ENCODE data around the gene IL34.

DNA sequence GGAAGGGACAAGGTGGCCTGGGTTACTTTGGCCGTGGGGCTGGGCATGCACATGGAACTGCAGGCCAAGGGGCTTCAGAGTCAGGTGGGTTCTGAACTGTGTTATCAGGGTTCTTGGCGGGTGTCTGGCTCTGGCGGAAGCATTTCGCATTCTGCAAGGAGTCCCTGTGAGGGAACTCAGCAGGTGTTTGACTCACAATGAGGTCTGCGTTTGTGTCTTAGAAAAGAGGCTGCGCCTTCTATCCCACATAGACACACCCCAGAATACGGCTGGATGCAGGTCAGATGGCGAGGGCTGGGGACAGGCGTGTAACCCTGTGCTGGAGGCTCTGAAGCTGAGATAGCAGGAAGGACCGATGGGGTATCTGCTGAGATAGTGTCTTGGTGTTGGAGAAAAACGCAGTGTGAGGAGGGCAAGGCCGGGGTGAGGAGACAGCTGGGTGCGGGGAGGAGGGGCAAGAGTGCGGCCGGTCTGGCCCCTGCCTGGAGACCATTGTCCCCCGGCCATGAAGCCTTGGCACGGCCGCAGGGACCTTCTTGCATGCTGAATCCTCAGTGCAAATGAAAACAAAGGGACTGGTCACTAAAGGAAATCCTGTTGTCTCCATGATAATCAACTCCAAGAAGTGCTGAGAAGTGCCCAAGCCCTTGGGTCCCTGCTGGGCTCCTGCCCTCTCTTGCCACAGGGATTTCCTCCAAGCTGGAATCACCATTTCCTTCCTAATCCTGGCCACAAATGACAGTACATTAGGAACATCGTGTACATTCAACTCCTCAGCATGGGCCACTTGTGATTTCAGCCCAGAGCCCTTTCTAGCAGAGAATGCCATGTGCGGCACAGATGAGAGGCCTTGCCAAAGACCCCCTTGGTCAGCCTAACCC lies 62.2 kb downstream of the IL34 start:
- TF ChIP-seq CTCF (IDR thresholded peaks at IDR 0.05) (no peak), USF2 (IDR thresholded peaks at IDR 0.05; ENCODE audit: borderline replicate concordance, low read depth, low read length) (no peak), TEAD4 (IDR thresholded peaks at IDR 0.05; ENCODE audit: borderline replicate concordance, insufficient read depth) (no peak), POLR2AphosphoS5 (IDR thresholded peaks at IDR 0.05; ENCODE audit: low read depth, low read length) (no peak), EZH2phosphoT487 (IDR thresholded peaks at IDR 0.05; ENCODE audit: borderline replicate concordance, low read depth) (no peak), RAD21 (IDR thresholded peaks at IDR 0.05; ENCODE audit: low read length) (no peak), FOXM1 (IDR thresholded peaks at IDR 0.05; ENCODE audit: low read depth) (no peak), NRF1 (IDR thresholded peaks at IDR 0.05; ENCODE audit: low read depth, low read length) (no peak), USF1 (IDR thresholded peaks at IDR 0.05; ENCODE audit: borderline replicate concordance, low read depth) (no peak), EP300 (IDR thresholded peaks at IDR 0.05; ENCODE audit: borderline replicate concordance in 1 of 2, low read depth in 1 of 2, low read length in 1 of 2) (no peak), RCOR1 (IDR thresholded peaks at IDR 0.05; ENCODE audit: low read length) (no peak), SMC3 (IDR thresholded peaks at IDR 0.05; ENCODE audit: low read depth, low read length) (no peak)
- TF ChIP-seq, protein P1, sequence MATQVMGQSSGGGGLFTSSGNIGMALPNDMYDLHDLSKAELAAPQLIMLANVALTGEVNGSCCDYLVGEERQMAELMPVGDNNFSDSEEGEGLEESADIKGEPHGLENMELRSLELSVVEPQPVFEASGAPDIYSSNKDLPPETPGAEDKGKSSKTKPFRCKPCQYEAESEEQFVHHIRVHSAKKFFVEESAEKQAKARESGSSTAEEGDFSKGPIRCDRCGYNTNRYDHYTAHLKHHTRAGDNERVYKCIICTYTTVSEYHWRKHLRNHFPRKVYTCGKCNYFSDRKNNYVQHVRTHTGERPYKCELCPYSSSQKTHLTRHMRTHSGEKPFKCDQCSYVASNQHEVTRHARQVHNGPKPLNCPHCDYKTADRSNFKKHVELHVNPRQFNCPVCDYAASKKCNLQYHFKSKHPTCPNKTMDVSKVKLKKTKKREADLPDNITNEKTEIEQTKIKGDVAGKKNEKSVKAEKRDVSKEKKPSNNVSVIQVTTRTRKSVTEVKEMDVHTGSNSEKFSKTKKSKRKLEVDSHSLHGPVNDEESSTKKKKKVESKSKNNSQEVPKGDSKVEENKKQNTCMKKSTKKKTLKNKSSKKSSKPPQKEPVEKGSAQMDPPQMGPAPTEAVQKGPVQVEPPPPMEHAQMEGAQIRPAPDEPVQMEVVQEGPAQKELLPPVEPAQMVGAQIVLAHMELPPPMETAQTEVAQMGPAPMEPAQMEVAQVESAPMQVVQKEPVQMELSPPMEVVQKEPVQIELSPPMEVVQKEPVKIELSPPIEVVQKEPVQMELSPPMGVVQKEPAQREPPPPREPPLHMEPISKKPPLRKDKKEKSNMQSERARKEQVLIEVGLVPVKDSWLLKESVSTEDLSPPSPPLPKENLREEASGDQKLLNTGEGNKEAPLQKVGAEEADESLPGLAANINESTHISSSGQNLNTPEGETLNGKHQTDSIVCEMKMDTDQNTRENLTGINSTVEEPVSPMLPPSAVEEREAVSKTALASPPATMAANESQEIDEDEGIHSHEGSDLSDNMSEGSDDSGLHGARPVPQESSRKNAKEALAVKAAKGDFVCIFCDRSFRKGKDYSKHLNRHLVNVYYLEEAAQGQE (IDR thresholded peaks at IDR 0.05; ENCODE audit: low read depth, low read length) = no peak

Data from SK-N-SH (cell line).